NCI-H128 (cell line): ENCODE data around the gene IFNLR1.

ENCODE experiments used
- DNase-seq: peaks from one replicate; lab custom pipeline; 2025; ENCODE audit not compliant: unreplicated experiment; lab: John Stamatoyannopoulos, UW

The IFNLR1 gene

GRCh38 chr1:24108334-24109165 lies 78.5 kb downstream of the IFNLR1 start:
- no peak for DNase-seq

DNA sequence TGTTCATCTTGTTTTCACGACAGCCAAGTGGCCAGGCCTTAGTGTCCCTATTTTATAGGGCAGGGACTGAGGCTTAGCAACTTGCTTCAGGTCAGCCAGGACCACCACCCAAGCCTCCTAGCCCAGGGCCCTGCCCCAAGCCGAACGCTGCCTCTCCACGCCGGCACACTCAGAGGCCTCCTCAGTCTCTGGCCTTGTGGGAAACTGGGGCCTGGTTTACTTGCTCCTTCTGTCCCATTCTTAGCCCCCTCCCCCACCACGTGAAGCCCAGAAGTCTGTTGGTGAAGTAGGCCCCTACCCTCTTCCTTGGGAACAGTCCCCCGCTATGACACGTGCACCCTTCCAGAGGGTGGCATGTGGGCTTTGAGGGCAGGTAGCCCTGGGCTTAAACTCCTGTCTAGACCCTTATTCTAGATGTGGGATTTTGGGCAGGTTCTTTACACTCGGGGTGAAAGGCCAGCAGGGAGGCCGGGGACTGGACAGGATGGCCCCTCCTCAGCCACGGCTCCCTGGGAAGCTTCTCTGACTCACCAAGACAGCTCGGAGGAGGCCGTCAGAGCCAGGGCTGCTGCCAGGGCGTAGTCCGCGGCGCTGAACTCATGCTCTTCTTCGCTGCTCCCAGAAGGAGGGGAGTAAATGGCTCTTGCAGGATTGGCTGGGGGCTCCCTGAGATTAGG lies 79.5 kb downstream of the IFNLR1 start:
- no peak for DNase-seq

DNA sequence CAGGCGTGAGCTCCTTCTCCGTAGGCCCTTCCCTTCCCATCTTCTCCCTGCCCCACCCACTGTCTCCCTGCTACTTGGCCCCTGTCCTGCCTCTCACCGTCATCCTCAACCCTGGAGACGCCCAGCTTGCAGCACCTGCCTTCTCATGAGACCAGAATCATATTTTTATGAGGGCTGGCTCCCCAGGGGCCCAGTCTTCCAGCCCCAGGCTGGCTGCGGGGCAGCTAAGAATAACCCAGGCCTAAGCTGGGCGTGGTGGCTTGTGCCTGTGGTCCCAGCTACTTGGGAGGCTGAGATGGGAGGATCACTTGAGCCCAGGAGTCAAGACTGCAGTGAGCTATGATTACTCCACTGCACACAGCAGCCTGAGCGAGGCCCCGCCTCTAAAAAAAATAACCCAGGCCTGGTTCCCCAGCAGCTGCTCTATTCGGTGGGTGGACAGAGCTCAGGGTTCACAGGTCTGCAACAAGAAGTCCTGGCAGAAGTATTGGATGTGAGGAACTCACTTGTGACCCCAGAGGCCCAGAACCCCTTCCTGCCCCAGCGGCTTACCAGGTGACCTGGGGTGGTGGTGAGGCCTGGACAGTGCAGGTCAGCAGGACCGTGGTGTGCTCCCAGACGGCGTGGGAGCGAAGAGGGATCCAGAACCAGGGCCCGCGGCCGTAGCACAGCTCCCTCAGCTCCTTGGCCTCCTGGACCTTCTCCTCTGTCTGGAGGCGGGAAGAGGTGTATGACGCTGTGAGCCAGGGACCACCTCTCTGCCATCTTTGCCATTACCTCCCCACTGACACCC lies 81.5 kb downstream of the IFNLR1 start:
- DNase-seq: no peak

DNA sequence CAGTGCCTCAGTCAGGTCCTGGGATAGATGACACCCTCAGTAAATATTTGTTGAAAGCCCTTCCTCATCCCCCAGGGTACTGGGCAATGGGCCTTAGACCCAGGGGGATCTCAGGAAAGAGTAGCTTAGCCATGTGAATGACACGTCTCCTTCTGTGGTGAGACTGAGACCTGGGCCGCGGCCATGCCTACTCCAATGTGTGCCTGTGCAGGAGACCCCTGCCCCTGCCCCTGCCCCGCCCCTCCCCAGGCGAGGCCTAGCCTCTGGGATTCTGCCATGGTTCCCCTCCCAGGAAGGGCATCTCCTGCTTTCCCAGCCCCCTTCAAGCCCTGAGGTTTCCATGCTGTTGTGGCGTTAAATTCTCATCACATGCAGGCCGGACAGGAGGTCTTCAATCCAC lies 82.2 kb downstream of the IFNLR1 start:
- DNase-seq: no peak
